Mononuclear cell (primary cell): ENCODE measurements around the gene MRPL21. TPM values are rescaled to one million over a fixed set of nuclear protein-coding genes. Genes with fewer than 3 reads are reported as not detected.

ENCODE experiments used
- H3K27me3 ChIP-seq: 2 replicates; pipeline ENCODE4 v1.6.0; 2011; ENCODE audit warnings: low read length, control low read depth; ENCODE audit not compliant: insufficient read depth
- H3K4me1 ChIP-seq: 2 replicates; pipeline ENCODE4 v1.5.1; 2011; ENCODE audit warnings: mild to moderate bottlenecking, low read length, control low read depth; ENCODE audit not compliant: insufficient read depth
- H3K4me3 ChIP-seq: 2 replicates; pipeline ENCODE4 v1.5.1; 2011; ENCODE audit warnings: mild to moderate bottlenecking, low read length, moderate library complexity
- H3K9me3 ChIP-seq: 2 replicates; pipeline ENCODE4 v1.5.1; 2011; ENCODE audit warnings: low read depth, mild to moderate bottlenecking, control low read depth, low read length
- total RNA-seq: library from RNA; depleted of rRNA; stranded (reverse); fragments of >200 nt; gene quantifications from one replicate; pipeline ENCODE4 v1.2.3, GENCODE V29; 2012

MRPL21 gene
- total RNA-seq, 1 donor: 20.4 TPM

DNA sequence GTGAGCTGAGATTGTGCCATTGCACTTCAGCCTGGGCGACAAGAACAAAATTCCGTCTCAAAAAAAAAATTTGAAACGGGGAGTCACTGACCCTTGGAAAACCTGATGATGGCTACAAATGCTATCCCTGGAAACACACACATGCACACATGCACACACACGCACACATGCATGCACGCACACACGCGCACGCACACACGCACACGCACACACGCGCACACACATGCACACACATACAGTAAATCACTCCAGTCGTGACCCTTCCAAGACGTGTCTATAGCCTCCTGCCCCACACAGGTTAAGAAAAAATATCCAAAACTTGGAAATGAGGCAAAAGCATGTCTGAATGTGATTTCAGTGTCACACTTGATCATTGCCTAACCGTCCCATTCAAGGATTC is 55.2 kb downstream of the MRPL21 start:
- Histone ChIP-seq H3K4me3 (no peak overlapping the region), H3K9me3 (no peaks in the 10 kb centered on the region), H3K27me3 (peaks cover 3% of the 10 kb centered on the region), H3K4me1 (peaks cover 13% of the 10 kb centered on the region)

DNA sequence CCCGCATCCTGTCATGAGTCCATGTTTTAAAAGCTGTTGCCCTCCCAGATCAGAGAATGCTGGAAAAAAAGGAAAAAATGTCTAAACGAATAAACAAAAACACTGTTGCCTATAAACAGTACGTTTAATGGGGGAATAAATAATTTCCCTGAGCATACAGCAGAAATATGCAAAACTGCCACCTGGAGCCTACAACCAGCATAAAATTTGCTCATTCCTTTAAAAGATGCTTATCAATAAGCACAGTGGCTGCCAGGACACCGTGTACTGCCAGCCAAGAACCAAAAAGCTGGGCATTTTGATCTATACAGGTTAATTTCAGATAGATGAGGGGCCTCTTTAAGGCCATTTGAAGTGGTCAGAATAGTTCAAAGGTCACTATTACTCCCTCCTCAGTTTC is 56.2 kb downstream of the MRPL21 start:
- Histone ChIP-seq H3K4me1 (peaks cover 23% of the 10 kb centered on the region), H3K27me3 (no peaks in the 10 kb centered on the region), H3K9me3 (no peaks in the 10 kb centered on the region), H3K4me3 (no peak overlapping the region)

DNA sequence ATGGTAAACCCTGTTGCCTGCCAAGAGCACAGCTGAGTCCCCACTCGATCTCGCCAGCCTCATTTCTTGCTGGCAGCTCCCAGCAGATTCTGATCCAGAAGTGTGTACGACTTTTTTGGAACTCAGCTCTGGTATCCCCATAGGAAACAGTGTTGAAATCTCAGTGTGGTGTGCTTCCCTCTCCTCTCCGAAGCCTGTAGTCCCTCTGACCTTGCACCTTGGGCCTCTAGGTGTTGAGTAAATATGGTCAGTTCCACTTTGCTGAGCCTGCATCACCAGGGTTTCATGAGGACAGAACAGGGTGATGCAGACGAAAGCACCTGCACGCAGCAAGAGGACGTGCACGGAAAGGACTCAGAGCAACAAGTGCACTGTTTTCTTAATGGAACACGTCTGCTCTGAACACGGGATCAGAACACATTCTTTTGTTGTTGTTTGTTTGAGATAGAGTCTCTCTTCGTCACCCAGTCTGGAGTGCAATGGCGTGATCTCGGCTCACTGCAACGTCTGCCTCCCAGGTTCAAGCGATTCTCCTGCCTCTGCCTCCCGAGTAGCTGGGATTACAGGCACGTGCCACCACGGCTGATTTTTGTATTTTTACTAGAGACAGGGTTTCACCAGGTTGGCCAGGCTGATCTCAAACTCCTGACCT is 58.2 kb downstream of the MRPL21 start:
- Histone ChIP-seq H3K4me1 (peaks cover 35% of the 10 kb centered on the region), H3K9me3 (no peaks in the 10 kb centered on the region), H3K4me3 (no peak overlapping the region), H3K27me3 (no peaks in the 10 kb centered on the region)

DNA sequence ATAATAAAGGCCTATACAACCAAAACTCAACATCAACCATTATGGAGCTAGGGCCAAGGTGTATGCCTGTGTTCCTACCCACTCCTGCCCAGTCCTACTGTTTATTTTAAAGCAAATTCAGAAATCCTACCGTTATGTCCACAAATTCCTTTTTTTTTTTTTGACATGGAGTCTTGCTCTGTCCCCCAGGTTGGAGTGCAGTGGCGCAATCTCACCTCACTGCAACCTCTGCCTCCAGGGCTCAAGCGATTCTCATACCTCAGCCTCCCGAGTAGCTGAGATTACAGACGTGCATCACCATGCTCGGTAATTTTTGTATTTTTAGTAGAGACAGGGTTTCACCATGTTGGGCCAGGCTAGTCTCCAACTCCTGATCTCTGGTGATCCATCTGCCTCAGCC is 58.8 kb downstream of the MRPL21 start:
- H3K4me3 ChIP-seq: no peak overlapping the region
- H3K9me3 ChIP-seq: no peaks in the 10 kb centered on the region
- H3K27me3 ChIP-seq: no peaks in the 10 kb centered on the region
- H3K4me1 ChIP-seq: peaks cover 41% of the 10 kb centered on the region

DNA sequence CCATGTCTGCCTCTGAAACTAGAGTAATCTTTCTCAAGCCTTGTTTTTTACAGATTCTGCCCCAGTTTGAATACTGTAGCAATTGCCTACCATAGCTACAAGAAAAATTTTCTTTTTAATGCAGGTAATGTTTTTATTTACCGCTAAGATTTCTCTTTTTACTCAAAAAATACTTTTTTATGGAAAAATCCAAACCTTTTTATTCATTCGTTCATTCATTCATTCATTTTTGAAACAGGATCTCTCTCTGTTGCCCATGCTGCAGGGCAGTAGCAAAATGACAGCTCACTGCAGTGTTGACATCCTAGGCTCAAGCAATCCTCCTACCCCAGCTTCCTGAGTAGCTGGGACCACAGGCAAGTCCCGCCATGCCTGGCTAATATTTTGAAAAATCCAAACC is 59.3 kb downstream of the MRPL21 start:
- Histone ChIP-seq H3K9me3 (no peaks in the 10 kb centered on the region), H3K4me3 (peak overlapping the region; percentile 64), H3K4me1 (peaks cover 46% of the 10 kb centered on the region), H3K27me3 (no peaks in the 10 kb centered on the region)

DNA sequence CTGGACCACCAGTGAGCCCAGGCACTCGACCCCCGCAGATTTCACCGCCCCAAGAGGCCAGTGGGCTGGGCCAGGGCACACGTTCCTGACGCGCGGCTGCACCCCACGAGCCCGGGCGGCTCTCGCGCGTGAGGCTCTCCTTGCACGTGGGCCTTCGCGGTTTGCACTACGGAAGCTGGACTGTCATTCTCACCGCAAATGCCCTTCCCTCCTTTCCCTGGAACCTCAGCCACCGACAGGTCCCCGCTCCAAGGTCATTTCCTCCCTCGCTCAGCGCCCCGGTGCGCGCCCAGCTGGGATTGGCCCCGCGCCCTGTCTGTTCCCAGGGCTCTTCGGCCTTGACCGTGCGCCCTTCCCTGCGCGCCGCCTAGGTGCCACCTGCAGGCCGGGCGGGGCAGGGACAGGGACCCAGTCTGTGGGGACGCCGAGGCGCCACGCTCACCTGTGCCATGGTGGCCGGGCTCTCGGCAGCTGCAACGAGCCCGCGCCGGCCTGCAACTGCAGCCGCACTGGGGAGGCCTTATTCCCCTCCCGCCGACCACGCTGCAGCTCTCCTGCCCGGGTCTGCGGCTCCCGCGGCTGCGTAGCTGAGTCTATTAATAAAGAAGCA is 59.8 kb downstream of the MRPL21 start:
- H3K4me3 ChIP-seq: peak overlapping the region; percentile 64

DNA sequence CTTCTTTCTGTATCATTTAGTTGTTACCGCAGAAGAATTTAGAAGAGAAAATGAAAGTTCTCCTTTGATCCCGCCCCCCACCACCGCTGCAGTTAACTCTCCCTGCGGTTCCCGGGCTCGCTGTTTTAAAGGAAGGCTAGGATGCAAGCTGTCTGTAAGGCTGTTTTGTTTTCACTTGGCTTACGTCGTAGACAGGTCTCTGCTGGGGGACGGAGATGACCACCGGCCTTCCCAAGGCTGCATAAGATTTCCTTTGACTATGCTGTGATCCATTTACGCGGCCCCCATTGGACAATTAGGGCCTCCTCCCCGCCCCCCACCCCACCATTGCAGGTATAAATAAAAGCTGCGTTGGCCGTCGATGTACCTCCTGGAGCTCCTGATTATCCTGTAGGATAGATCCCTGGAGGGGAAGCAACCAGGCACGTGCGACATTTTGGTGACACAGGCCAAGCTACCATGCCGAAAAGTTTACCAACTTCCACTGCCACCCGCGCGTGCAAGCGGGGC is 60.5 kb downstream of the MRPL21 start:
- Histone ChIP-seq H3K27me3 (no peaks in the 10 kb centered on the region), H3K4me3 (peak overlapping the region; percentile 64), H3K9me3 (no peaks in the 10 kb centered on the region), H3K4me1 (peaks cover 58% of the 10 kb centered on the region)

More for the DNA sequence above, 59.8 kb downstream of the MRPL21 start:
- Histone ChIP-seq H3K4me1 (peaks cover 51% of the 10 kb centered on the region), H3K9me3 (no peaks in the 10 kb centered on the region), H3K27me3 (no peaks in the 10 kb centered on the region)

DNA sequence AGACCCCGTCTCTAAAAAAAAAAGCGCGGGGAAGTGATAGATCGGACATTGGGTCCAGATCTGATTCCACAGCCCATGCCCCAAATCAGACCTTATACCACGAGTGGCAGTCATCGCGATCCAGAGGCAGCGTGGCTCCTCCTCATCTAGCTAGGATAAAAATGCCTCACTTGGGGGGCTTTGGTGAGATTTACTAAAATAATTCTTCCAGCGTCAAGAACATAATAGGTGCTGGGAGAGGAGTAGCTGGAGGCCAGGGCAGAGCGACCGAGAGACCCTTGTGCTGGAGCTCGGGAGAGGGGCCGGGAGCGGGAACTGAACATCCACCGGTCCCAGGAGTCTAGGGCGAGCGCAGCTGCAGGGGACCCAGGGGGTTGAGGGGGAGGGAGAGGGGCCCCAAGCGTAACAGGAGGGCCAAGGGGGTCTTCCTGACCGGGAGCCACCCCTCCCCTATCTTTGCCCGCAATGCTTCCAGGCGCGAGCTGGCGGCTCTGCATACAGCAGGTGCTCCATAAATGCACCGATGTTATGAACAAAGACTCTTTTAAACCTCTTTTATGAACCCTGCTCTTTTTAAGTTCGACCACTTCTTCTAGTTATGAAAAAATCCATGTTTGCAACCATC is 61.1 kb downstream of the MRPL21 start:
- H3K4me3 ChIP-seq: peak overlapping the region; percentile 64
- peaks cover 64% of the 10 kb centered on the region for H3K4me1 ChIP-seq
- no peaks in the 10 kb centered on the region for H3K27me3 ChIP-seq
- no peaks in the 10 kb centered on the region for H3K9me3 ChIP-seq

DNA sequence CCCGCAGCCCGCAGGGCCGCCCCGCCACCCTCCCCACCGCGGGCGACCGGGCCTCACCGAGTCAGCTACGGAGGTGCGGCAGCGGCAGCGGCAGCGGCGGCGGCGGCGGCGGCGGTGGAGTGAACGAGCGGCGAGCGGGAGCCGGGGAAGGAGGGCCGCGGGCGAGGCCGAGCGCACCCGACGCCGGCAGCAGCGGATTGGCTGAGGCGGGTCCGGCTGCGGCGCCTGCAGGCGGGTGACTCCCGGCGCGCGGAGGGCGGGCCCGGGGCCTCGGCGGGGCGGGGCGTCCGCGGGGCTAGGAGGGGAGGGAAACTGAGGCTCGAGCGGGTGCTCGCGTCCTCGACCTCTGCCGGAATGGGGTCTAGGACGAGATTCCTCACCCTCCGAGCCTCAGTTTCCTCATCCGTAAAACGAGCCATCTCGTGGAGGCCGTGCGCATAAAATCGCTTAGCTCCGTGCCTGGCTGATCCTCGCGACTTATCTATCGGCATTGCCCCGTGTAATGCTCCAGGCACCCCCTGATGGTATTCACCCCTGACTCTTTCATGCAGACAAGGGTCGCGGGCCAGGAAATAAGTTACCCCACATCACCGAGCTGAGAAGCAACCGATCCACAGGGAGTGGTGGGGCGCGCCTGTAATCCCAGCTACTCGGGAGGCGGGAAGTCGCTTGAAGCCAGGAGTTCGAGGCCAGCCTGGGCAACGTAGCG is 61.8 kb downstream of the MRPL21 start, which contains the start of gene CPT1A:
CPT1A (minus strand) TSS at position 199 of the 709 bp plus-strand sequence. CDS start 26,442 bp downstream, outside the sequence.
- H3K9me3 ChIP-seq: no peaks in the 10 kb centered on the region
- H3K27me3 ChIP-seq: no peaks in the 10 kb centered on the region
- H3K4me3 ChIP-seq: peak within 1 kb of the TSS; percentile 64
- peaks cover 71% of the 10 kb centered on the region for H3K4me1 ChIP-seq

Other genes with a start within 250 kb of the MRPL21 start
- not detected for gene GAL, start 219.3 kb downstream of the MRPL21 start, total RNA-seq
- gene TESMIN, start 152.3 kb downstream of the MRPL21 start, total RNA-seq: 1.4 TPM
- 13.7 TPM for gene CPT1A, start 61.9 kb downstream of the MRPL21 start, total RNA-seq
- 15.5 TPM for gene IGHMBP2, start 59 bp upstream of the MRPL21 start, total RNA-seq
- gene MRGPRD, start 77.2 kb upstream of the MRPL21 start, total RNA-seq: not detected
- gene MRGPRF, start 109.4 kb upstream of the MRPL21 start, total RNA-seq: under 0.01 TPM
- gene TPCN2, start 145.1 kb upstream of the MRPL21 start, total RNA-seq: 9.1 TPM